ENCODE results near the gene KCNRG.

GRCh38 chr13:50016444-50016843, 1.2 kb downstream of the KCNRG start:
- TF ChIP-seq POLR2AphosphoS5 (IDR thresholded peaks at IDR 0.05; ENCODE audit: control insufficient read depth, insufficient read depth, low read depth, low read length) (no peak), NR2F6 (CRISPR knock-in tag; IDR thresholded peaks at IDR 0.05) (no peak), NCOA2 (IDR thresholded peaks at IDR 0.05; ENCODE audit: partially characterized antibody in 2 of 2) (no peak), RFX5 (IDR thresholded peaks at IDR 0.05; ENCODE audit: low read depth, low read length) (no peak), MTA1 (IDR thresholded peaks at IDR 0.05; ENCODE audit: borderline replicate concordance) (no peak), RBM39 (optimal IDR thresholded peaks at IDR 0.05; ENCODE audit: low read depth, low read length) (no peak), ZNF280A (IDR thresholded peaks at IDR 0.05; ENCODE audit: low read depth, partially characterized antibody) (no peak), KAT8 (IDR thresholded peaks at IDR 0.05; ENCODE audit: low read depth) (no peak), XRCC5 (IDR thresholded peaks at IDR 0.05; ENCODE audit: low read depth, low read length) (no peak), ZNF24 (IDR thresholded peaks at IDR 0.05) (no peak)
- TF ChIP-seq, protein P1, sequence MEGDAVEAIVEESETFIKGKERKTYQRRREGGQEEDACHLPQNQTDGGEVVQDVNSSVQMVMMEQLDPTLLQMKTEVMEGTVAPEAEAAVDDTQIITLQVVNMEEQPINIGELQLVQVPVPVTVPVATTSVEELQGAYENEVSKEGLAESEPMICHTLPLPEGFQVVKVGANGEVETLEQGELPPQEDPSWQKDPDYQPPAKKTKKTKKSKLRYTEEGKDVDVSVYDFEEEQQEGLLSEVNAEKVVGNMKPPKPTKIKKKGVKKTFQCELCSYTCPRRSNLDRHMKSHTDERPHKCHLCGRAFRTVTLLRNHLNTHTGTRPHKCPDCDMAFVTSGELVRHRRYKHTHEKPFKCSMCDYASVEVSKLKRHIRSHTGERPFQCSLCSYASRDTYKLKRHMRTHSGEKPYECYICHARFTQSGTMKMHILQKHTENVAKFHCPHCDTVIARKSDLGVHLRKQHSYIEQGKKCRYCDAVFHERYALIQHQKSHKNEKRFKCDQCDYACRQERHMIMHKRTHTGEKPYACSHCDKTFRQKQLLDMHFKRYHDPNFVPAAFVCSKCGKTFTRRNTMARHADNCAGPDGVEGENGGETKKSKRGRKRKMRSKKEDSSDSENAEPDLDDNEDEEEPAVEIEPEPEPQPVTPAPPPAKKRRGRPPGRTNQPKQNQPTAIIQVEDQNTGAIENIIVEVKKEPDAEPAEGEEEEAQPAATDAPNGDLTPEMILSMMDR (IDR thresholded peaks at IDR 0.05 in 2 of 3, conservative IDR thresholded peaks at IDR 0.05 in 1 of 3; ENCODE audit: insufficient read depth in 2 of 3, low read depth in 1 of 3, low read length in 3 of 3), result no peak
